22Rv1 (cell line): ENCODE data around the gene AUTS2.

Experiments used
- H3K27ac ChIP-seq: fragments of 450-650 bp; 2 replicates; pipeline ENCODE4 v1.5.1; 2017
- ZFX ChIP-seq: fragments of 450-650 bp; IDR thresholded peaks from 2 replicates; pipeline ENCODE4 v1.6.1; 2017; ENCODE audit warnings: antibody characterized with exemption, borderline replicate concordance
- TF ChIP-seq, protein P1 (sequence below): fragments of 450-650 bp; IDR thresholded peaks from 2 replicates; pipeline ENCODE4 v1.5.1; 2017; ENCODE audit warnings: mild to moderate bottlenecking

AUTS2 gene

DNA sequence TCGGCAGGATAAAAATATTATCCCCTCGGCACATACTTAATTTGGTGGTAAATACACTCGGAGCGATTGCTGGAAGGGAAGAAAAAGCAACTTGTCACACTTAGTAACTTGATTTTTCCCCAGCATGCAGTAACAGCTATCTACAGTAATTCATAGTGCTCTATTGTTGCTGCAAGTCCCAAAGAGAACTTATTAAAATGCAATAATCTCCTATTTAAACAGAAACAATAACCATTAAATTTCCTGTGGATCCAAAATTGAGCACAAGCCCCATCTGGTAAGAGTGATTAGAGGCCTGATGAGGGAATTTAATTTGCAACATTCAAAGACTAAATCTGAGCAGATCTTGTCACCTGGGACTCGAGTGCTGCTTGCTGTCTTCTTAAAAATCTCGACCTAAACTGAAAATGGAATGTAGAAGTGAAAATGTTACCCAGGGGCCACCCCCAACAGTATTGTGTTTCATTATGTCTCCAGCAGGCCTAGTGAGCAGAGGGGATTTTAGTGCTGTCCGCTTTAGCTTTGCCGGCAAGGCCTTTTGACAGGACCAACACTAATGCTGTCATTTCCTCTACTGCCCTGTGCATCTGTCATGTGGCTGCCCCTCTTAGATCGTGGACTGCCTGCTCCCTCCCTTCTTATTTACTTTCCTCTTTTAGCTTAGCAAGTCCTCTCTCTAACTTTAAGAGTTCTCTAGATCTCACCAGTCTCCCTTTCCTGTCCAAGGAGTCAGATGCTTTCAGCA is 639.7 kb downstream of the AUTS2 start:
- H3K27ac ChIP-seq, result no peak overlapping the region
- TF ChIP-seq, protein P1, sequence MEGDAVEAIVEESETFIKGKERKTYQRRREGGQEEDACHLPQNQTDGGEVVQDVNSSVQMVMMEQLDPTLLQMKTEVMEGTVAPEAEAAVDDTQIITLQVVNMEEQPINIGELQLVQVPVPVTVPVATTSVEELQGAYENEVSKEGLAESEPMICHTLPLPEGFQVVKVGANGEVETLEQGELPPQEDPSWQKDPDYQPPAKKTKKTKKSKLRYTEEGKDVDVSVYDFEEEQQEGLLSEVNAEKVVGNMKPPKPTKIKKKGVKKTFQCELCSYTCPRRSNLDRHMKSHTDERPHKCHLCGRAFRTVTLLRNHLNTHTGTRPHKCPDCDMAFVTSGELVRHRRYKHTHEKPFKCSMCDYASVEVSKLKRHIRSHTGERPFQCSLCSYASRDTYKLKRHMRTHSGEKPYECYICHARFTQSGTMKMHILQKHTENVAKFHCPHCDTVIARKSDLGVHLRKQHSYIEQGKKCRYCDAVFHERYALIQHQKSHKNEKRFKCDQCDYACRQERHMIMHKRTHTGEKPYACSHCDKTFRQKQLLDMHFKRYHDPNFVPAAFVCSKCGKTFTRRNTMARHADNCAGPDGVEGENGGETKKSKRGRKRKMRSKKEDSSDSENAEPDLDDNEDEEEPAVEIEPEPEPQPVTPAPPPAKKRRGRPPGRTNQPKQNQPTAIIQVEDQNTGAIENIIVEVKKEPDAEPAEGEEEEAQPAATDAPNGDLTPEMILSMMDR, result no peak
- TF ChIP-seq ZFX, result no peak

DNA sequence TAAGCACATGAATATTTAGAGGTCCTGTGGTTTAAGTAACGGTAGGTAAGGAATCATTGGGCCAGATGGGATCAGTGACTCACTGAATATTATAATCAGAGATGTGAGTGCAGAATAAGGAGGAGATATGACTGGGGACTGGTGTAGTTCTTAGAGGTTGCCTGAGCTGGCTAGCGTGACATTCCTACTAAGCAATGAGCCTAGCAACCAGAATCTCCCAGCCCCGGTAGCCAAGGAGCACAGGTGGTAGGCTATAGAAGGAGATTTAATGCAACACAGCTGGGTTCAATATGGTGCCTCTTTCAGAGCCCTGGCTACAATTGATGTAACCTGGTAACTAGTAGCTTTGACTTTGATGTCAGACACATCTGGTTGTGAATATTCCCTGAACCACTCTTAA is 641.6 kb downstream of the AUTS2 start:
- TF ChIP-seq, protein P1, result no peak
- no peak for TF ChIP-seq ZFX
- no peak overlapping the region for H3K27ac ChIP-seq

DNA sequence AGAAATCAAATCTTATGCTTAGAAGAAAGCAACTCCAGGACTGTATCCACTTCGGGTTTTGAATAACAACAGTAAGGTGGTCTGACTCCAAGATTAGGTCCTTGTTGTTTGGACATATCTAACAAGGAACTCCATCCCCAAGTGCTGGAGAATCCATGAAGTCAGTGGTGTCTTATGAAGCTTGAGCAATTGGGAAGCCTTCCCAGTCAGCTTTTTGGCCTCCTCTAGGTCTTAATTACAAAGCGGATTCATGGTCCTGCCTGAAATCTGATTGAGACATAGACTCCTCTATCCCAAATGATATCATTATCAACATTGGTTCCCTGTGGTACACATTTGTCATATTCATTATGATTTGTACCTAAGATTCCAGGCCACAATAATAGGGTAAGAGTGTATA is 642.6 kb downstream of the AUTS2 start:
- TF ChIP-seq, protein P1, result no peak
- no peak for TF ChIP-seq ZFX

GRCh38 chr7:70241536-70242175 is 643.4 kb downstream of the AUTS2 start:
- TF ChIP-seq, protein P1, result no peak
- TF ChIP-seq ZFX, result no peak

More for the DNA sequence above, 642.6 kb downstream of the AUTS2 start:
- no peak overlapping the region for H3K27ac ChIP-seq

GRCh38 chr7:70242826-70243225 is 644.6 kb downstream of the AUTS2 start:
- TF ChIP-seq ZFX, result no peak
- TF ChIP-seq, protein P1, result no peak

More at GRCh38 chr7:70241536-70242175, 643.4 kb downstream of the AUTS2 start:
- no peak overlapping the region for H3K27ac ChIP-seq

GRCh38 chr7:70243443-70243842 is 645.2 kb downstream of the AUTS2 start:
- no peak for TF ChIP-seq ZFX
- TF ChIP-seq, protein P1, result no peak
- H3K27ac ChIP-seq, result no peak overlapping the region

More at GRCh38 chr7:70242826-70243225, 644.6 kb downstream of the AUTS2 start:
- H3K27ac ChIP-seq, result no peak overlapping the region

- no peak overlapping the region for H3K27ac ChIP-seq
- TF ChIP-seq, protein P1, result no peak
- no peak for TF ChIP-seq ZFX
Observed at GRCh38 chr7:70257921-70258320, 659.6 kb downstream of the AUTS2 start.
